NCI-H2081 treated with DMSO at 0.1 percent for 48 hours (cell line): ENCODE measurements around the gene CFH.
A peak's percentile ranks its signal among the peaks of the same experiment; 100 is the strongest.
"Not testable (repeated sequence)": the region's sequence is repeated elsewhere in the genome, so short reads cannot be mapped to it uniquely, and the experiment has no call there.

Experiments used
- DNase-seq: peaks from one replicate; lab custom pipeline; 2025; lab: John Stamatoyannopoulos, UW

CFH gene

DNA sequence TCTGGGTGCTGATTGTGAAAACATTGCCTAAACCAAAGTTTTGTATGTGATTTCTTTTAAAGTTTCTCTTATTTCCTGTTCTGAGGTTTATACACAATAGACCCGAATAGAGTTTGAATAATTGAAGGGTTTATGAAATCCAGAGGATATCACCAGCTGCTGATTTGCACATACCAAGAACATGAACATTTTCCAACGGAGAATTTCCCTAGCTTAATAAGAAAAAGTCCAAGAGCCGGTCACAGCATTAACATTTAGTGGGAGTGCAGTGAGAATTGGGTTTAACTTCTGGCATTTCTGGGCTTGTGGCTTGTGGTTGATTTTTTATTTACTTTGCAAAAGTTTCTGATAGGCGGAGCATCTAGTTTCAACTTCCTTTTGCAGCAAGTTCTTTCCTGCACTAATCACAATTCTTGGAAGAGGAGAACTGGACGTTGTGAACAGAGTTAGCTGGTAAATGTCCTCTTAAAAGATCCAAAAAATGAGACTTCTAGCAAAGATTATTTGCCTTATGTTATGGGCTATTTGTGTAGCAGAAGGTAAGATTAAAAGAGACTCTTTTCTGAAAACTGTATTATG is at the start of gene CFH:
Gene CFH (plus strand): TSS at position 407 of the 579 bp plus-strand sequence. CDS start 75 bp downstream, at position 482.
- DNase-seq = no peak

- DNase-seq = no peak
Measured at GRCh38 chr1:196603651-196604050, 48.2 kb upstream of the CFH start.

GRCh38 chr1:196607981-196608380 is 43.9 kb upstream of the CFH start:
- DNase-seq = no peak

DNA sequence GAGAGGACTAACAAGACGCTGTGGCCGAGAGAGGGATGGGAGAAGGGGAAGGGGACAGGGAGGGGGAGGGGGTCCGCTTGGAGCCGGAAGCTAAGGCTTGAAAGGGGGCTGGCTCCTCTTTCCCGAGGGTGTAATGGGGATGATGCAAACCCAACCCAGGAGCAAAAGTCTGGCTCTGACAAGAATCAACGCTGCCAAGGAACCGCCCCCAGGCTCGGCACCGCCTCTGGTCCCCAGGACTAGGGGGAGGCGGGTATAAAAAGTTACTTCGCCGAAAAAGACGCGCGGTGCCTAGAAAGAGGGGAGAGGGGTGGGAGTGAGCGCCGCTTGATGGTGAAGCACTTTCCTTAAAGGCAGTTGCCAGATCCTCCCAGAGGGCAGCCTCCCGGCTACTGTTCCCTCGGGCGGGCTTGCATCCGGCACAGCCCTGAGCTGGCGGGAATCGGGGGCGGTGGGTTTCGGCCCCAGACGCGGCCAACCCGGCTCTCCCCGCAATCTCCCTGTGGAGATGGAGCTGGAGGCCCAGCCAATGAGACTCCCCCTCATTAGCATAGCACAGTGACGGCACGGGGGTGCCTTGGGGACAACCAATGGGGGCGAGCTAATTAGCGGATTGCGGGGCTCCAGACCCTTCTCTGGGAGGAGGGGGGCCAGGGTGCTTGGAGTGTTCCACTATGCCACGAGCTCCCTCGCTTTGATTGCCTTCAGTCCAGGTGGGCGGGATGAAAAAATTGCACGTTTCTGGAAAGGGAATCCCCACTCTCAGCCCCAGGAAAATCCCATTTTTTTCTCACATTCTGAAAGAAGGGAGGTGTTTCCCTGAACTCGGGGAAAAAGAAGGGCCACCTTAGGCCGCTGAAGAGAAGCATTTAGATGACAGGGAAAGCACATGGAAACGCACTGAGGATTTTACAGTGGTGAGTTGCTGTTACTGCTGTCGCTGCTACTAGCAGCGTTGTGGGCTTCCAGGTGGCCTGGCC is 43.2 kb upstream of the CFH start, which contains the start of gene KCNT2:
Gene KCNT2 (minus strand): TSS at position 51 of the 980 bp plus-strand sequence. CDS start 131 bp downstream, outside the sequence.
- no peak for DNase-seq

- no peak for DNase-seq
Measured at GRCh38 chr1:196609370-196609737, 42.5 kb upstream of the CFH start.

DNA sequence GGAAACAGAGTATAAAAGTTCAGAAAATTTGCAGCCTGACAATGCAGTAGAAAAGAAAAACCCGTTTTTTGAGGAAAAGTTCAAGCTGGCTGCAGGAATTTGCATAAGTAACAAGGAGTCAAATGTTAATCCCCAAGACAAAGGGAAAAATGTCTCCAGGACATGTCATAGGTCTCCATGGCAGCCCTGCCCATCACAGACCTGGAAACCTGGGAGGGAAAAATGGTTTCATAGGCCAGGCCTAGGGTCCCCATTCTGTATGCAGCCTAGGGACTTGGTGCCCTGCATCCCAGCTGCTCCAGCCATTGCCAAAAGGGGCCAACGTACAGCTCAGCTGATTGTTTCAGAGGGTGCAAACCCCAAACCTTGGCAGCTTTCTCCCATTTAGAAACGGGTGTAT is 40.0 kb upstream of the CFH start:
- no peak for DNase-seq

DNA sequence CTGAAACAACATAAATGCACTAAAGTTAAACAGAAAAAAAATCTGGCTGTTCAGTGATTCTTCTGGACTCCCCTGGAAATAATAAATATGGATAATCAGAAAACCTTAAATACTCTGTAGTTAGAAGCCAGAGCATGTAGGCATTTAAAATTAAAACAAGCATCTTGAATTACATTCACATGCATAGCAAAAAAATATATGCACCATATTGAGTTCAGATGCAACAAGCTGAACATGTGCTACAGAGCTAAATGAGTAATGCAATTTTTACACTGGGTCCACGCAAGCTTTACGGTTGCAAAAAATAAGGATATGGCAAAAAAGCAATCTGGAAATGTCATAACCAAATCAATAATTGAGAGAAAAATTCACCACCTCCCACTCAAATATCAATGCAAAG is 32.1 kb upstream of the CFH start:
- DNase-seq = no peak

DNA sequence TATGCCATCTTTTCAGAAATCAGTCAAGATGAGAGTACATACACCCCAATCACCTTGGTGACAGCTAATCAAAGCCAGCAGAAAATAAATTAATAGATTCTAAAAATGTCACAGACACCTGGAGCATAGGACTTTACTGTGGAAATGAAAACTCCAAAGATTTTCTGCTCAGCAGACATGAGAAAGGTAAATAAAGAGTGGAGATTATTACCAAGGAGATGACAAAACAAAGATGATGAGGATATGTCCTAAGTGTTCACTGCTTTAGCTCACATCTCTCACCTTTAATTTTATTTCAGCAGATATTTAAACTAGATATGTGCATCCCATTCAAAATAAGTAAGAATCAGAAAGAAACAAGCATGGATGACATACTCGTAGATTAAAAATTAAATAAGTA is 28.8 kb upstream of the CFH start:
- DNase-seq = no peak

DNA sequence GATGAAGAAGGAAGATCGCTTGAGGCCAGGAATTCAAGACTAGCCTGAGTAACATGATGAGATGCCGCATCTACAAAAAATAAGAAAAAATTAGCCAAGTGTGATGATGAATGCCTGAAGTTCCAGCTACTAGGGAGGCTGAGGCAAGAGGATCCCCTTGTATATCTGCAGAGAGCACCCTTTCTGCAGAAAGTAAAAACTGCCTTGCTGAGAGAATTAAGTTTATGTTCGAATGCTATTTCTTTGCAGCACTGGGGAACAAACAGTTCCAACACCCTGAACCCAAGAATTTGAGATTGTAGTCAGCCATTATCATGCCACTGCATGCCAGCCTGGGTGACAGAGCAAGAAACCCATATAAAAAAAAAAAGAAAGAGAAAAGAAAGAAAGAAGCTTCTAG is 23.0 kb upstream of the CFH start:
- DNase-seq = no peak

- no peak for DNase-seq
Measured at GRCh38 chr1:196637606-196638005, 14.2 kb upstream of the CFH start.

DNA sequence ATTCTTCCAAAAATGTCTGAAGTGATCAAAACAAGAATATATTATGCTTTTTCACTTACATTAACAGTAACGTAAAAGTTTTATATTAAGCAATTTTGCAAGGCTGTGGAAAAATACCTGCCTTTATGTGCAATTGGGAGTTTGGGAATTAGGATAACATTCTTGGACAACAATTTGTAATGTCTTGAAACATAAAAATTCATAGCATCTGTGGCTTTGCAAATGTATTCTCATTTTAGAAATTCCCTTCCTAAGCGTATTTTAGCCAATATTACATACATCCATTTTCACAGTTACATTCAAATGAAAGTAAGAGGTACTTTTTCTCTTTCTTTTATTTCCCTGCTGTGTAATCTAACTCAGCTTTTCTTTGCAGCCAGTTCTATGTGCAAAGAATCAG is 13.4 kb upstream of the CFH start:
- no peak for DNase-seq

DNA sequence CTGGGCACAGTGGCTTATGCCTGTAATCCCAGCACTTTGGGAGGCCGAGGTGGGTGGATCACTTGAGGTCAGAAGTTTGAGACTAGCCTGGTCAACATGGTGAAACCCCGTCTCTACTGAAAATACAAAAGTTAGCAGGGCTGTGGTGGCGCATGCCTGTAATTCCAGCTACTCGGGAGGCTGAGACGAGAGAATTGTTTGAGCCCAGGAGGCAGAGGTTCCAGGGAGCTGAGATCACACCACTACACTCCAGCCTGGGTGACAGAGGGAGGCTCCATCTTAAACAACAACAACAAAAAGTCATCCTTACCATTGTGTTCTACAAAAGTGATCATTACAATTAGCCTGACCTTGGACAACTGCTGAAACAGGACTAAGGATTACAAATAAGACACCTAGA is 12.6 kb upstream of the CFH start:
- not testable (repeated sequence) for DNase-seq

- DNase-seq = no peak
Measured at GRCh38 chr1:196640976-196641375, 10.9 kb upstream of the CFH start.

DNA sequence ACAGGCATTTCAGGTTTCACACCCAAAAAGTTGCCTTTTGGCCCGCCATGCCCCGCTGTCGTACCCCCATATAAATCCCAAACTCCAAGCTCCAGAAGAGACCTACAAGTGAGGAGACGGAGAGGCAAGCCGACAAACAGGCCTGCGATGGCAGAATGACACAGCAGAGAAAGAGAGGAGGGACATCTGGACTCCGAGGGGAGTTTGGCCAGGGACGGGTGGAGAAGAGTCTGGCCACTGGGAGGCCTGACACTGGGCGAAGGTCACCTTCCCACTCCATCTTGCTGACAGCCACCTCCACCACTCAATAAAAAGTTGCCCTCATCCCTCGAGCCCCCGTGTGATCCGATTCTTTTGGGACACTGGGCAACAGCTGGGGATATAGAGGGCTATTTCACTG is 1.9 kb upstream of the CFH start:
- DNase-seq = no peak

GRCh38 chr1:196650403-196650802 is 1.4 kb upstream of the CFH start:
- DNase-seq = no peak

GRCh38 chr1:196651079-196651478 is 764 bp upstream of the CFH start:
- no peak for DNase-seq

DNA sequence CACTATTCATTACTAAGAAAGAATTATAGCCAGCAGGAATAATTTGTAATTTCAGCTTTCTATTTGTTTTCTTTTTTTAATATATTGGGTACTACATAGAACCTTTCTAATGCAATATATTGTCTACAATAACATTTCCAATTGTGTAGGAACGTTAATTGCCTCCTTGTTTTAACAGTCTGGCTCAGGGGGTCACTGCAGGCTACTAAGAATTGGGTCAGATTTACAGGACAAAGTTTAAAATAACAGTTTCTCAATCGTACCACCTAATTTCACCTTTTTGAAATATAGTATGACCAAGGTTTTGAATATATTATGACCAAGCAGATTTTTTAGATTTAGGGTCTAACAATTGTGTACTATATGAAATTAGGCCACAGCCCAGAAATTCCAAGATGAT is 2.4 kb downstream of the CFH start:
- no peak for DNase-seq

- DNase-seq = no peak
Measured at GRCh38 chr1:196655071-196655470, 3.2 kb downstream of the CFH start.

- DNase-seq = no peak
Measured at GRCh38 chr1:196655494-196655893, 3.7 kb downstream of the CFH start.

- no peak for DNase-seq
Measured at GRCh38 chr1:196659471-196659870, 7.6 kb downstream of the CFH start.

DNA sequence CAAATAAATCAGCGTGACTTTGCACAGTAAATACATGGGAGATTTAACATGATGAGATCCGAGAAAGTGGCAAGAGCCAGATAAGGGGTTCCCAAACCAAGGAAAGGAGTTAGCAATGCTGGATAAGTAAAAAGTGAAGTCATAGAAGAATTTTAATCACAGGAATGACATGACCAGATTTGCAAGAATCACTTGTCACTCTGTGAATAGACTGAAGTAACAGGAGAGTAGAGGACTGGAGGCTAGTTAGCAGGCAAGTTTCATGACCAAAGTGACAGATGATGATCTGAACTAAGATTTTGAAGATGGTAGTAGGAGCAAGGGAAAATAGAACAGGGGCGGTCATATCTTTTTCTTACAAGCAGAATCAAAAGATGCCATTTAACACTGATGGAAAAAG is 8.4 kb downstream of the CFH start:
- no peak for DNase-seq

DNA sequence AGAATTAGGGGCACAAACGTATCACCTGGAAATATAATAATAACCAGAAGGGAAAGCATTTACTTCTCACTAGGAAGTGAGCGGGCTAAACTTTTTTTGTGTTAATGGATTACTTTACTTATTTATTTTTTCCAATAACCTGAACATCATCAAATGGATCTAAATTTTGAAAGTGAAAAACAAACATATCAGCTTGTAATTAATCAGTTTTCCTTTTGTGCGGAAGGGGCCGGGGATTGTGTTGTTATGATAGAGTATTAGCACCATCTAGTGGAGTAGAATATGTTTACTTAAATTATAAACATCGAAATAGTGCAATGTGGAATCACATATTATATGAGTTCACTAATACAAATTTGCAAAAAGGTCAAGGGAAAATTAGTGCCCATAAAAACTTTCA is 9.0 kb downstream of the CFH start:
- DNase-seq = peak; percentile 46

DNA sequence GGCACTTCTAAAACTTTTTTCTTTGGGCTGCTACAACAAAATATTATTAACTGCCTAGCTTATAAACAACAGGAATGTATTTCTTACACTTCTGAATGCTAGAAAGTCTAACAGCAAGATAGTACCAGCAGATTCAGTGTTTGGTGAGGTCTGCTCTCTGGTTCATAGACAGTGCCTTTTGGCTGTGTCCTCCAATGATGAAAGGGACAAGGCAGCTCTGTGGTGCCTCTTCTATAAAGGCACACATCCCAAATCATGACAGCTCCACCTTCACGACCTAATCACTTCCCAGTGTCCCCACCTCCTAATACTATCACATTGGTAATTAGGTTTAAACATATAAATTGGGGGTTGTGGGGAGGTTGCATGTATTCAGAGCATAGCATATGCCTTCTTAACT is 9.5 kb downstream of the CFH start:
- no peak for DNase-seq
